Cerebellar cortex (tissue), 1 donor: ENCODE results near the gene HIGD1A.

Experiments used
- DNase-seq: peaks from one replicate; pipeline ENCODE4 v3.0.0-alpha.2; 2015; ENCODE audit warnings: low spot score

HIGD1A gene

GRCh38 chr3:42735019-42735418 lies 69.3 kb downstream of the HIGD1A start:
- no peak for DNase-seq

- no peak for DNase-seq
Observed at GRCh38 chr3:42734263-42734860, 69.9 kb downstream of the HIGD1A start.

- peak; percentile 30 for DNase-seq
Observed at GRCh38 chr3:42733501-42734262, 70.6 kb downstream of the HIGD1A start.
